IPS DF 6.9 (cell line): ENCODE data around the gene ATG2B.

ENCODE experiments used
- DNase-seq: peaks from one replicate; pipeline ENCODE4 v3.0.0-alpha.2; 2013; ENCODE audit warnings: low read depth, low spot score
- H3K27ac ChIP-seq: one replicate; pipeline ENCODE4 v1.5.1; 2013; ENCODE audit warnings: low read length, control low read depth
- H3K27me3 ChIP-seq: 2 replicates; pipeline ENCODE4 v1.6.1; 2013; ENCODE audit warnings: mild to moderate bottlenecking, low read length; ENCODE audit not compliant: control insufficient read depth, insufficient read depth
- H3K36me3 ChIP-seq: 2 replicates; pipeline ENCODE4 v1.6.1; 2013; ENCODE audit warnings: low read length; ENCODE audit not compliant: control insufficient read depth, insufficient read depth
- H3K4me1 ChIP-seq: 2 replicates; pipeline ENCODE4 v1.6.1; 2013; ENCODE audit warnings: low read length; ENCODE audit not compliant: control insufficient read depth, insufficient read depth
- H3K4me3 ChIP-seq: 2 replicates; pipeline ENCODE4 v1.5.1; 2013; ENCODE audit warnings: mild to moderate bottlenecking, low read length
- H3K9me3 ChIP-seq: 2 replicates; pipeline ENCODE4 v1.6.1; 2013; ENCODE audit warnings: low read length, inconsistent platforms; ENCODE audit not compliant: control insufficient read depth, insufficient read depth
- WGBS: extraction: QIAGEN DNeasy Blood & Tissue Kit; methylation state at CpG from one replicate; pipeline ENCODE4 v1.1.7; 2013; ENCODE audit warnings: mixed read lengths, missing lambda C conversion rate; ENCODE audit not compliant: insufficient read length, insufficient coverage; 5-methylcytosine and 5-hydroxymethylcytosine counted together

The ATG2B gene

GRCh38 chr14:96274122-96274521 lies 89.0 kb downstream of the ATG2B start:
- H3K4me1 ChIP-seq = peaks cover 1% of the 10 kb centered on the region; the same call in 1 of the 2 replicates
- H3K36me3 ChIP-seq = no peaks in the 10 kb centered on the region
- DNase-seq = no peak
- H3K4me3 ChIP-seq = no peak overlapping the region
- H3K9me3 ChIP-seq = no peaks in the 10 kb centered on the region
- no peaks in the 10 kb centered on the region for H3K27me3 ChIP-seq
- no peak overlapping the region for H3K27ac ChIP-seq
- no CpG with 5 or more reads among the region's 5 CpGs for WGBS

GRCh38 chr14:96273629-96274028 lies 89.5 kb downstream of the ATG2B start:
- no peak overlapping the region for H3K27ac ChIP-seq

GRCh38 chr14:96272777-96273473 lies 90.2 kb downstream of the ATG2B start:
- DNase-seq = no peak
- peaks cover 1% of the 10 kb centered on the region; the same call in 1 of the 2 replicates for H3K4me1 ChIP-seq
- no peak overlapping the region for H3K4me3 ChIP-seq
- no peaks in the 10 kb centered on the region for H3K9me3 ChIP-seq
- H3K36me3 ChIP-seq = no peaks in the 10 kb centered on the region
- WGBS = no CpG with 5 or more reads among the region's 3 CpGs
- H3K27me3 ChIP-seq = no peaks in the 10 kb centered on the region
- no peak overlapping the region for H3K27ac ChIP-seq

More at GRCh38 chr14:96273629-96274028, 89.5 kb downstream of the ATG2B start:
- no CpG with 5 or more reads among the region's 5 CpGs for WGBS
- H3K4me1 ChIP-seq = peaks cover 1% of the 10 kb centered on the region; the same call in 1 of the 2 replicates
- no peaks in the 10 kb centered on the region for H3K36me3 ChIP-seq
- no peaks in the 10 kb centered on the region for H3K9me3 ChIP-seq
- no peaks in the 10 kb centered on the region for H3K27me3 ChIP-seq
- no peak overlapping the region for H3K4me3 ChIP-seq
- DNase-seq = no peak

- WGBS = no CpG with 5 or more reads among the region's 1 CpG
- no peak overlapping the region for H3K27ac ChIP-seq
- no peak for DNase-seq
Measured at GRCh38 chr14:96271421-96271762, 91.7 kb downstream of the ATG2B start.

GRCh38 chr14:96270565-96271420 lies 92.3 kb downstream of the ATG2B start:
- DNase-seq = no peak
- no peak overlapping the region for H3K4me3 ChIP-seq
- no CpG with 5 or more reads among the region's 8 CpGs for WGBS
- no peaks in the 10 kb centered on the region for H3K27me3 ChIP-seq
- peaks cover 1% of the 10 kb centered on the region; the same call in 1 of the 2 replicates for H3K4me1 ChIP-seq
- no peak overlapping the region for H3K27ac ChIP-seq
- no peaks in the 10 kb centered on the region for H3K9me3 ChIP-seq
- no peaks in the 10 kb centered on the region for H3K36me3 ChIP-seq

More at GRCh38 chr14:96271421-96271762, 91.7 kb downstream of the ATG2B start:
- H3K9me3 ChIP-seq = no peaks in the 10 kb centered on the region
- H3K27me3 ChIP-seq = no peaks in the 10 kb centered on the region
- no peak overlapping the region for H3K4me3 ChIP-seq
- peaks cover 1% of the 10 kb centered on the region; the same call in 1 of the 2 replicates for H3K4me1 ChIP-seq
- no peaks in the 10 kb centered on the region for H3K36me3 ChIP-seq

- Histone ChIP-seq H3K27ac (no peak overlapping the region), H3K4me1 (no peaks in the 10 kb centered on the region), H3K4me3 (no peak overlapping the region)
Measured at GRCh38 chr14:96269359-96269710, 93.8 kb downstream of the ATG2B start.

GRCh38 chr14:96268431-96269358 lies 94.4 kb downstream of the ATG2B start:
- DNase-seq = no peak
- Histone ChIP-seq H3K4me1 (no peaks in the 10 kb centered on the region), H3K27me3 (no peaks in the 10 kb centered on the region), H3K36me3 (no peaks in the 10 kb centered on the region), H3K4me3 (no peak overlapping the region), H3K27ac (no peak overlapping the region), H3K9me3 (no peaks in the 10 kb centered on the region)
- WGBS = no CpG with 5 or more reads among the region's 22 CpGs

More at GRCh38 chr14:96269359-96269710, 93.8 kb downstream of the ATG2B start:
- Histone ChIP-seq H3K9me3 (no peaks in the 10 kb centered on the region), H3K36me3 (no peaks in the 10 kb centered on the region), H3K27me3 (no peaks in the 10 kb centered on the region)
- no CpG with 5 or more reads among the region's 10 CpGs for WGBS
- no peak for DNase-seq

- no peaks in the 10 kb centered on the region for H3K27me3 ChIP-seq
- DNase-seq = no peak
- H3K9me3 ChIP-seq = no peaks in the 10 kb centered on the region
- H3K27ac ChIP-seq = no peak overlapping the region
- no CpG with 5 or more reads among the region's 5 CpGs for WGBS
- no peaks in the 10 kb centered on the region for H3K4me1 ChIP-seq
- H3K4me3 ChIP-seq = no peak overlapping the region
- no peaks in the 10 kb centered on the region for H3K36me3 ChIP-seq
Measured at GRCh38 chr14:96267916-96268315, 95.2 kb downstream of the ATG2B start.

- WGBS = no CpG with 5 or more reads among the region's 3 CpGs
- no peak overlapping the region for H3K4me3 ChIP-seq
- H3K36me3 ChIP-seq = no peaks in the 10 kb centered on the region
- H3K9me3 ChIP-seq = no peaks in the 10 kb centered on the region
- no peaks in the 10 kb centered on the region for H3K4me1 ChIP-seq
- H3K27ac ChIP-seq = no peak overlapping the region
- H3K27me3 ChIP-seq = no peaks in the 10 kb centered on the region
- DNase-seq = no peak
Measured at GRCh38 chr14:96267336-96267735, 95.8 kb downstream of the ATG2B start.
